Lung (tissue), 12 donors: ENCODE results near the gene GCNT1. TPM values are rescaled to one million over a fixed set of nuclear protein-coding genes. Genes with fewer than 3 reads are reported as not detected.
"Not testable (repeated sequence)": the region's sequence is repeated elsewhere in the genome, so short reads cannot be mapped to it uniquely, and the experiment has no call there.

ENCODE experiments used
- ATAC-seq: fragments of 200-7000 bp; cut with Tn5 transposase; one replicate; pipeline ENCODE4 v1.9.1; 2020; ENCODE audit warnings: moderate number of reproducible peaks; ENCODE audit not compliant: insufficient read depth, low FRiP score
- DNase-seq, 3 donors: peaks; one replicate each; pipeline ENCODE4 v3.0.0-alpha.2; 2013 to 2017
- H3K27ac ChIP-seq, 2 donors: one replicate each; pipeline ENCODE4 v1.5.1; 2013; ENCODE audit warnings: mild to moderate bottlenecking in 2 of 2, moderate library complexity in 2 of 2, control low read depth in 1 of 2, inconsistent platforms in 1 of 2, low read depth in 1 of 2, low read length in 1 of 2
- H3K27me3 ChIP-seq, 3 donors: one replicate each; pipeline ENCODE4 v1.5.1; 2013; ENCODE audit warnings: low read length in 2 of 3; ENCODE audit not compliant: control insufficient read depth in 3 of 3, insufficient read depth in 3 of 3
- H3K36me3 ChIP-seq, 4 donors: one replicate each; pipeline ENCODE4 v1.5.1; 2013; ENCODE audit warnings: low read length in 4 of 4, mild to moderate bottlenecking in 1 of 4, moderate library complexity in 1 of 4; ENCODE audit not compliant: control insufficient read depth in 4 of 4, insufficient read depth in 4 of 4
- H3K4me1 ChIP-seq, 5 donors: one replicate each; pipeline ENCODE4 v1.5.1; 2013; ENCODE audit warnings: low read length in 5 of 5, mild to moderate bottlenecking in 2 of 5, moderate library complexity in 1 of 5; ENCODE audit not compliant: control insufficient read depth in 5 of 5, insufficient read depth in 5 of 5
- H3K4me3 ChIP-seq: one replicate; pipeline ENCODE4 v1.5.1; 2013; ENCODE audit warnings: mild to moderate bottlenecking, control low read depth, moderate library complexity
- H3K9ac ChIP-seq, 2 donors: one replicate each; pipeline ENCODE4 v1.5.1; 2013; ENCODE audit warnings: low read length in 2 of 2, control low read depth in 1 of 2; ENCODE audit not compliant: insufficient read depth in 1 of 2
- H3K9me3 ChIP-seq, 4 donors: one replicate each; pipeline ENCODE4 v1.5.1; 2013; ENCODE audit warnings: low read length in 3 of 4, mild to moderate bottlenecking in 1 of 4, moderate library complexity in 1 of 4; ENCODE audit not compliant: control insufficient read depth in 4 of 4, insufficient read depth in 3 of 4
- CTCF ChIP-seq: IDR thresholded peaks from 2 replicates; pipeline ENCODE4 v1.5.1; 2012; ENCODE audit warnings: mild to moderate bottlenecking; ENCODE audit errors: control extremely low read depth, extremely low read depth
- WGBS, 2 donors: extraction: QIAGEN DNeasy Blood & Tissue Kit; methylation state at CpG; one replicate each; pipeline ENCODE4 v1.1.7; 2013; 5-methylcytosine and 5-hydroxymethylcytosine counted together
- polyA plus RNA-seq, 2 donors: library from polyadenylated mRNA; stranded (reverse); fragments of 200-250 nt; gene quantifications; one replicate each; pipeline ENCODE4 v1.2.1, GENCODE V29; 2013
- total RNA-seq, 2 donors: library from RNA; depleted of rRNA in 1 of 2; stranded (reverse); fragments of >200 nt in 1 of 2; gene quantifications; one replicate each; pipeline ENCODE4 v1.2.1, GENCODE V29; 2014 to 2021
- donor health status: control.
- donor health status: control.
- donor health status: Bipolar disorder and iron deficiency.
- donor health status: healthy.
- donor health status: DM: yes; HTN: yes; CAD: no.

The GCNT1 gene
- total and polyA plus RNA-seq, 4 donors: 1.5 to 14.7 (median 7.5) TPM

DNA sequence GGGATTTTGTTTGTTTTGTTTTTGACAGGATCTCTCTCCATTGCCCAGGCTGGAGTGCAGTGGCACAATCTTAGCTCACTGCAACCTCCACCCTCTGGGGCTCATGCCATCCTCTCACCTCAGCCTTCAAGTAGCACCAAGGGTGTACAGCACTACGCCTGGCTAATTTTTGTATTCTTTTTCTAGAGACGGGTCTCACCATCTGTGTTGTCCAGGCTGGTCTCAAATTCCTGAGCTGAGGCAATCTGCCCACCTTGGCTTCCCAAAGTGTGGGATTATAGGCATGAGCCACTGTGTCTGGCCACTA is 7.3 kb downstream of the GCNT1 start:
- Histone ChIP-seq H3K27ac (no peak overlapping the region), H3K4me3 (no peak overlapping the region), H3K9ac (no peak overlapping the region), H3K9me3 (no peaks in the 10 kb centered on the region), H3K4me1 (no peaks in the 10 kb centered on the region), H3K36me3 (no peaks in the 10 kb centered on the region), H3K27me3 (peaks cover 0 to 3% (median 0%) of the 10 kb centered on the region in 3 donors)
- 90 to 95% methylated on average over 2 of the region's 2 CpGs for WGBS, 2 donors
- DNase-seq (no peak), ATAC-seq (no peak)
- TF ChIP-seq CTCF: no peak

DNA sequence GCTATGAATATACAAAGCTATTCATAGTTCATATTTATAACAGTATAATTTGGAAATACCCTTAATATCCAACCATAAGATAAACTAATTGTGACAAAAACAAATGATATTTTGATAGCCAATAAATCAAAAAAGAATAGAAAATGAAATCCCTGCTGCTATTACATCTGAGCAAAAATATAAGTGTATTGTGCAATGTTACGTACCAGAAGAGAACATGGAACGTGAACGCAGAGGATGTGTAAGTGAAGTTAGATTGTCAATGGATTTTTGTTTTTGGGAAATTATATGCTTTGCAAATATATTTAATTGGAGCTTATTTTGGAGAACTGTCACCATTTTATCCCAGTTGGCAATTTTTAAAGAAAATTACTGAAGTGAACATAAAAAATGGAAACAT is 15.4 kb downstream of the GCNT1 start:
- DNase-seq (no peak), ATAC-seq (no peak)
- no peaks in the 10 kb centered on the region for H3K4me1 ChIP-seq
- no peaks in the 10 kb centered on the region for H3K27me3 ChIP-seq
- no peak for TF ChIP-seq CTCF
- no peak overlapping the region for H3K4me3 ChIP-seq
- no peaks in the 10 kb centered on the region for H3K36me3 ChIP-seq
- H3K9me3 ChIP-seq: peaks cover 0 to 2% (median 0%) of the 10 kb centered on the region in 4 donors
- no peak overlapping the region for H3K27ac ChIP-seq
- 16 to 53% methylated on average over 3 of the region's 3 CpGs for WGBS, 2 donors
- no peak overlapping the region for H3K9ac ChIP-seq

DNA sequence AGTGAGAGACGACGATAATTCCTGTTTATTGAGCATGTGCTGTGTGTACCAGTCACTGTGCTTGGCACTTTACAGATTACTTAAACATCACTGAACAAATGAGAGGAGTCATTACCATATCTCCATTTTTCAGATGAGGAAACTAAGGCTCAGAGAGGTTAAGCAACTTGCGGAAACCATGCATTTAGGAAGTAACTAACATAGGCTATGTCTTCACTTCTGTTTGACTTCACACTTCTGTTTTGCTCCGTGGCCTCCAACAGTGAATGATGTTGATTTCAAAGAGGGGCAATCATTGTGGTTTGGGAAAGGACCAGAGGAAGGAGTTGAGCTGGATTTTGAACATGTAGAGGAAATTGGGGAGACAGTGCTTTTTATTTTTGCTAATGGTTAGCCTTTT is 16.7 kb downstream of the GCNT1 start:
- H3K9ac ChIP-seq: no peak overlapping the region
- no peak for ATAC-seq
- 43 to 72% methylated on average over 4 of the region's 4 CpGs for WGBS, 2 donors
- H3K36me3 ChIP-seq: no peaks in the 10 kb centered on the region
- H3K27ac ChIP-seq: no peak overlapping the region
- no peak for DNase-seq
- H3K4me3 ChIP-seq: no peak overlapping the region
- no peak for TF ChIP-seq CTCF
- peaks cover 0 to 2% (median 0%) of the 10 kb centered on the region in 4 donors for H3K9me3 ChIP-seq
- H3K27me3 ChIP-seq: no peaks in the 10 kb centered on the region
- H3K4me1 ChIP-seq: no peaks in the 10 kb centered on the region

DNA sequence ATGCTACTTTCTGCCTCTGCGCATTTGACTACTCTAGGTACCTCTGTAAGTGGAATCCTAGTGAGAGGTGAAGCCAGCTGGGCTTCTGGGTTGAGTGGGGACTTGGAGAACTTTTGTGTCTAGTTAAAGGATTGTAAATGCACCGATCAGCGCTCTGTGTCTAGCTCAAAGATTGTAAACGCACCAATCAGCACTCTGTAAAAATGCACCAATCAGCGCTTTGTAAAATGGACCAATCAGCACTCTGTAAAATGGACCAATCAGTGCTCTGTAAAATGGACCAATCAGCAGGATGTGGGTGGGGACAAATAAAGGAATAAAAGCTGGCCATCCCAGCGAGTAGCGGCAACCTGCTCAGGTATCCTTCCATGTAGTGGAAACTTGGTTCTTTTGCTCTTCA is 18.8 kb downstream of the GCNT1 start:
- not testable (repeated sequence) for H3K27ac ChIP-seq, H3K27me3 ChIP-seq, H3K4me3 ChIP-seq, H3K9ac ChIP-seq, H3K4me1 ChIP-seq, ATAC-seq, H3K9me3 ChIP-seq, H3K36me3 ChIP-seq, DNase-seq
- WGBS, 2 donors: 85 to 93% methylated on average over 7 of the region's 7 CpGs
